ENCODE data around the gene RSPO4.

RSPO4 gene

GRCh38 chr20:971346-971745, 30.8 kb downstream of the RSPO4 start:
- no peak for DNase-seq (ENCODE audit: low spot score)

DNA sequence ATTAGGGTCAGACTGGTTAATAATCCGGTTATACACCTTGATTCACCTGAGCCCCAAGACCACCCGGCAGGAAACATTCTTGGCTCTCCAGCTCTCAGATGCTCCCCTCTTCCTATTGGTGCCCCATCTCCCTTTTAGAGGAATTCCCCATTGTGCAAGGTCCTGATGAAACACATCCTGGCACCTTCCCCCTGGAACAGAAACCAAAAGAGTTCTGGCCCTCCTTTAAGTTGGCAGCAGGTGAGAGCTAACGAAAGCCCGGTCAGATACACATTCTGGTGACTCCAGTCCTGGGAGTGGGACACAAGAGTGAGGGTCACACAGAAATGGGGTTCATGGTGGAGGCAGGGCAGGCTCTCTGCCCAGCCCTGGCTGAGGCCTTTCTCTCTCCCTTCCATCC, 32.2 kb downstream of the RSPO4 start:
- no peak for DNase-seq (ENCODE audit: low spot score)

GRCh38 chr20:967796-968742, 34.0 kb downstream of the RSPO4 start:
- DNase-seq (ENCODE audit: low spot score) = peak; percentile 50

DNA sequence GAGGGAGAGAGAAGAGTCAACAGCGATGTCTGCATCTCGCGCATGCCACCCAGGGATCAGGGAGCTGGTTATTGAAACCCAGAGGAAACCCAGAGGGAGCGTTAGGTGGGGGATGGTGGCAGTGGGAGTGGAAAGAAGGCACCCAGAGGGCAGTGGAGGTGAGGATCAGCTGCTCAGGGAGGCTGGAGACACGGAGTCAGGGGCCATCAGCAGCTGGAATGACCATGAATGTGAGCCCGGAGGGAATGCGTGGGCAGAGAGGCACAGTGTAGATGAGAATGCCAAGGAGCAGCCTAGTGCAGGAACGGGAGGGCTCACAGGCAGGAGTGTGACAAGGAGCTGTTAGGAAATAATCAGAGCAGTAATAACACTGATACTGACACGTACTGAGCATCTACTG, 36.2 kb downstream of the RSPO4 start:
- no peak for DNase-seq (ENCODE audit: low spot score)

DNA sequence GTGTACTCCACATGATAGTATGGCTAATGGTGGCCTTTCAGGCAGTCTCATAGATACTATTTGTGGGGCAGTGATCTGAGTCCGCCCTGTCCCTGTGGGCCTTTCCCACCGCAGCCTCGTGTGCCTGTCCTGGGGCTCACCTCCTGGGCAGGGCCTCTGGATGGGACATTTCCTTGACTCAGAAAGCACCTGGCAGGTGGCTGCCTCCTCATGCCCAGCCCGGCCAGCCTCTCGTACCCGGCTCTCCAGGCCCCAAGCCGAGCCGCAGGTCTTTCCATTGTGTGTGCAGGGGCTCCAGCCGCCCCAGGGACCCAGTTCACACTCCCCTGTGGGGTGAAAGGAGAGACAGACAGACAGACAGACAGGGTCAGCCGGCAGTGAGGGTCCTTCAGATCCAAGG, 38.3 kb downstream of the RSPO4 start:
- DNase-seq (ENCODE audit: low spot score) = no peak

DNA sequence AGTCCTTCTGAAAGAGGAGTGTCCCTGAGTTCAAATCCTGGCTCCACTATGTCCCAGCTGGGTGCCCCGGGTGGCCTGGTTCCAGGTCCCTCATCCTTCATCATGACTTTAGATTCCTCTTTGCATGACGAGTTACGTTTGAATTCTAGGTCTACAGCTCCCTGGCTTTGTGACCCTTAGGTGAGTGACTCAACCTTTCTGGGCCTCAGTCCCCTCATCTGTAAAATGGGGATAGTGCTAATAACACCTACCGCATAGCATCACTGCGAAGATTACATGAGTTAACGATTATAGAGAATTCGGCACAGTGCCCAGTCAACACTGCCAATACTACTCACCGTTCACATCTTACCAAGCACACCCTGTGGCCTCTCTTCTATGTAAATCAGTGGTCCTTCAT, 39.4 kb downstream of the RSPO4 start:
- no peak for DNase-seq (ENCODE audit: low spot score)

DNA sequence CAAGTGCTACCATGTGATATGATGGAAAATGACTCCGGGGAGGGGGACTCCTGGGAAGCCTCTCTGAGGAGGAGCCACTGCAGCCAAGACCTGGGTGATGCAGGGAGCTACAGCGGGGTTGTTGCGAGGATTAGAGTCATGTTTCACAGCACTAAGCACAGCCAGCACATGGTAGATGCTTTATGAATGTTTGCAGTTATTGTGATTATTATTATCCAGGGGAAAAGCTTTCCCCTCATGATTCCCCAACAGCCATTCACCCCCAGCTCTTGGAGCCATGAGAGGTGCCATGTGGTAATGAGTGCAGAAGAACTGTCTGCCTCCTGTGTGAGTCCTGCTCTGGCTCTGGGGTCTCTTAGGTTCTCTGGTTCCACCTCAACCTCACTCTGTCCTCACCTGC, 39.9 kb downstream of the RSPO4 start:
- DNase-seq (ENCODE audit: low spot score) = no peak

DNA sequence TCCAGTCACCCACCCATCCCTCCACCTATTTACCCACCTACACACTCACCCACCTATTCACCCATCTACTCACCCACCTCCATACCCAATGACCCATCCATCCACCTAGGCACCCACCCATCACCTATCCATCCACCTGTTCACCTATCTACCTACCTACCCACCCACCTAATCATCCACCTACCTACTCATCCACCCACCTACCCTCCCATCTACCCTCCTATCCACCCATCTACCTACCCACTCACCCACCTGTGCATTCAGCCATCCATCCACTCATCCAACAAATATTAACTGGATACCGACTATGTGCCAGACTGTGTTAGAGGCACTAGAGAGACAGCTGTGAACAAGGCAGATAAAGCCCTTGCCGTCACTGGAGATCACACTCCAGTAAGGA, 40.3 kb downstream of the RSPO4 start:
- no peak for DNase-seq (ENCODE audit: low spot score)

- DNase-seq (ENCODE audit: low spot score) = no peak
These were observed 42.0 kb downstream of the RSPO4 start for GRCh38 chr20:959996-960615.

GRCh38 chr20:958936-959815, 42.9 kb downstream of the RSPO4 start:
- no peak for DNase-seq (ENCODE audit: low spot score)

DNA sequence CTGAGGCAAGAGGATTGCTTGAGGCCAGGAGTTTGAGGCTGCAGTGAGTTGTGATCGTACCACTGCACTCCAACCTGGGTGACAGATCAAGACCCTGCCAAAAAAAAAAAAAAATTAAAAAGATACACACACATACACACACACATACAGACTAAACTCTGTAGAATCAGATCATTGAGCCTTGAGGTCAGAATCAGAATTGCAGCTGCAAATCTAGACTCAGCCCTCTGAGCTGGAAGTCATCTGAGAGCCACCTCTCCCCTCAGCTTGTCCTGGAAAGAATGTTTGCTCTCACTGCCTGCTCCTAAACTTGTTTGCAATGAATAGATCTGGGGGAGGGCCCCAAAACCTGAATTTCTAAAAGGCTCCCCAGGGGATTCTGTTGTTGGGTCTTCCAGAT, 44.6 kb downstream of the RSPO4 start:
- DNase-seq (ENCODE audit: low spot score) = no peak

- DNase-seq (ENCODE audit: low spot score) = peak; percentile 69
These were observed 45.7 kb downstream of the RSPO4 start for GRCh38 chr20:956330-956951.

DNA sequence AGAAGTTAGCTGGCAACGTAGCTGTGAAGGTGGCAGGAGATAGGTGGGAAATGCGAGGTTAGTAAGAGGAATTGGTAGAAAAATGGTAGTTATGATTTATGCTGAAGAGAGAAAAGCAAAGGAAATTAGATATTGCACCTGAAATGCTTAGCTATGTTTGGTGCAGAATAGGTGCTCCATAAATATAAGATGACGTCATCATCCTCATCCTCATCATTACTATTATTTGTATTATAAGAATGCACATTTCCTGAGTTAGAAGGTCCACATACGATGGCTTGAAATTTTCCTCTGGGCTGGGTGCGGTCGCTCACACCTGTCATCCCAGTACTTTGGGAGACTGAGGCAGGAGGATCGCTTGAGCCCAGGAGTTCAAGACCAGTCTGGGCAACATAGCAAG, 46.5 kb downstream of the RSPO4 start:
- DNase-seq (ENCODE audit: low spot score) = no peak

DNA sequence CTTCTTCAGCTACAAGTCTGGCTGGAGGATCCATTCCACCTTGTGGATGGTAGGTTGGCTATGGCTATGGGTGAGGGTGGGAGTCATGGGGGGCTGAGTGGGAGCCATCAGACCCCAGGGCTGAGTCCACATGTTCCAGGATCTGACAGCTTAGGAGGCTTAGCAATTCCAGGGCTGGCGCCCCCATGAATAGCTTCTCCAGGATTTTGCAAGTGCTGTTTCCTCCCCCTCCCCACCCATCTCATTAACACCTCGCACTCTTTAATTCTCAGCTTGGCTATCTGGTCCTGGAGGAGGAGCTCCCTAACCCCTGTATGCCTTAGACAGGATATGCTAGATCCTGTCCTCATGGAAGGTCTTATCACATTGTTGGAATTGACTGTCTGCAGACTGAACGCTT, 47.0 kb downstream of the RSPO4 start:
- DNase-seq (ENCODE audit: low spot score) = no peak

- no peak for DNase-seq (ENCODE audit: low spot score)
These were observed 48.4 kb downstream of the RSPO4 start for GRCh38 chr20:953742-954141.

DNA sequence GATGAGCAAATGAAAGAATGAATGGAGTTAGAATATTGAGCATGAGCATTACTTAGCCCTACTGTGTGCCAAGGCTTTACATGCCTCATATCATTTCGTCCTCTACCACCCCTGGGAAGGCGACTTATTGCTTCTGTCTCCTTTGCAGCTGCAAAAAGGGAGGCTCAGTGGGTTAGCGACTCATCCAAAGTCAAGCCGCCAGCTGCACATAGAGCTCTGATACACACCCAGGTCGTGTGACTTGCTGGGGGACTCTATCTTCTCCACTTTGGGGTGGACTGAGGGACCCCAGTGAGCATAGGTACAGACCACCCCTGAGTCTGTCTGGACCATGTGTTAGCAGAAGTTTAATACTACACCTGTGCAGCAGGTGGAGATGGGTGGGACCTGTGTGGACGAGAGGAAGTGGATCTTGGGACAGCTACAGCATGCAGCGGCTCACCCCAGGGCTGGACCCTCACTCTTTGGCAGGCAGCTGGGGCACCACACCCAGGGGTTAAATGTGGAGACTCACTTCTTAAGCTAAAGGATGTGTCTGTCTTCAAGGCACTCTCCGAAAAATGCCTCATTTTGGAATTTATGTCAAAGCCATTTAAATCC, 49.8 kb downstream of the RSPO4 start:
- DNase-seq (ENCODE audit: low spot score) = no peak

- DNase-seq (ENCODE audit: low spot score) = peak; percentile 21
These were observed 50.5 kb downstream of the RSPO4 start for GRCh38 chr20:951384-952169.

- DNase-seq (ENCODE audit: low spot score) = no peak
These were observed 52.4 kb downstream of the RSPO4 start for GRCh38 chr20:949717-950116.

DNA sequence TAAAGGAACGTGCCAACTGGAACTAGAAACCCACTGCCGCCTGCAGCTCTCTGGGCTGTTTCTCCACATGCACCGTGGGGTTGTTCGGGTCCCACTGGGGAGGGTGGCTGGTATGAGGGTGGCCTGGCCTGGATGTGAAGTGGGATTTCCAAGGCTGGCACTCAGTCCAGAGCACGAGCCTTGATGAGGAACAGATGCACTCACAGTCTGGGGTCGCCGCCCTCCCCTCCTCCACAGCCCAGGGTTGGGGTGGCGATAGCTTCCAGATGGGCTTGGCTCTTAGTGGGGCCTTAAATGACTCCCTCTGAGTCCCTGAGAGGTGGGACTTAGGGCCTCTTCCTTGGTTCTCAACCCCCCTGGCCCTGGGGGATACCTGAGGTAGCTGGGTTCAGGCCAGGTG, 55.3 kb downstream of the RSPO4 start:
- no peak for DNase-seq (ENCODE audit: low spot score)

DNA sequence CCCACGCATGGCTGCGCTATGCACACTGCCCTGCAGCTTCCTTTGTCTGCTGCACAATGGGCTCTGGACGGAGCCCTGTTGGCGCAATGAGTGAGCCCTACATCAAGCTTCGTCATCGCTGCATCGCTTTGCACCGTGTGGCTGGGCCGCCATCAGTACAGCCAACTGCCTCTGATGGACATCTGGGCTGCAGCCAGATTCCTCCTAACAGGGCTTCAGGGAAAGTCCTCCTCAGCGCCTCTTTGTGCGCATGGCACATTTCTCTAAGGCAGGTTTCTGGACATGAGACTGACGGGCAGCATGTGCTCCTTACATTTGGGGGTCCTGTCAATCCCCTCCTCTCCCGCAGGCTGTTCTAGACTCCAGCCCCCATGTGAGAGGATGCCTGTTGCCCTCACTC, 56.3 kb downstream of the RSPO4 start:
- DNase-seq (ENCODE audit: low spot score) = no peak
